Prostate gland (tissue), 2 donors: ENCODE measurements around the gene NAV2. TPM values are rescaled to one million over a fixed set of nuclear protein-coding genes. Genes with fewer than 3 reads are reported as not detected.

Experiments
- DNase-seq: peaks from one replicate; pipeline ENCODE4 v3.0.0-alpha.2; 2019; ENCODE audit warnings: low spot score
- H3K27ac ChIP-seq, 2 donors: fragments of 200-600 bp; sonication (generic); 2 replicates each; pipeline ENCODE4 v1.5.1; 2017 to 2019
- H3K27me3 ChIP-seq: fragments of 200-600 bp; sonication (generic); replicated peaks from 2 replicates; pipeline ENCODE4 v1.5.1; 2019; ENCODE audit not compliant: insufficient read depth
- H3K36me3 ChIP-seq, 2 donors: fragments of 200-600 bp; sonication (generic); 1 replicate in 1 of 2; 2 replicates in 1 of 2; pipeline versions ENCODE4 v1.5.1 to v1.8.1; 2017 to 2019
- H3K4me1 ChIP-seq: fragments of 200-600 bp; sonication (generic); replicated peaks from 2 replicates; pipeline ENCODE4 v1.5.1; 2019
- H3K4me3 ChIP-seq, 2 donors: fragments of 200-600 bp; sonication (generic); 2 replicates each; pipeline ENCODE4 v1.5.1; 2017 to 2019
- H3K9me3 ChIP-seq: fragments of 200-600 bp; sonication (generic); 2 replicates; pipeline ENCODE4 v1.5.1; 2017
- CTCF ChIP-seq, 4 experiments: fragments of 200-600 bp in 2 of 4; fragments of 450-650 bp in 2 of 4; sonication (generic) in 2 of 4; IDR thresholded peaks; 1 replicate in 3 of 4; 2 replicates in 1 of 4; pipeline ENCODE4 v1.5.1; 2016 to 2019; ENCODE audit warnings: antibody characterized with exemption in 4 of 4, mild to moderate bottlenecking in 2 of 4, moderate library complexity in 2 of 4
- POLR2A ChIP-seq: fragments of 450-650 bp; IDR thresholded peaks from one replicate; pipeline ENCODE4 v1.6.1; 2016; ENCODE audit warnings: antibody characterized with exemption, mild to moderate bottlenecking
- POLR2AphosphoS5 ChIP-seq: sonication (generic); formaldehyde crosslinking; IDR thresholded peaks from one replicate; pipeline ENCODE4 v1.6.1; 2017; ENCODE audit warnings: antibody characterized with exemption
- WGBS: methylation state at CpG from one replicate; pipeline ENCODE4 v1.1.5; 2018; 5-methylcytosine and 5-hydroxymethylcytosine counted together
- intact Hi-C: fragments of 100-400 bp; cut with DNase I; formaldehyde crosslinking; loops from one replicate; pipeline ENCODE4 v1.14.2; 2022
- total RNA-seq, 2 donors: library from RNA; depleted of rRNA; stranded (reverse); fragments of >200 nt; gene quantifications; one replicate each; pipeline ENCODE4 v1.1.0, GENCODE V29; 2016

The NAV2 gene
- total RNA-seq, 2 donors from 2014 or later = 17.1 to 26.6 TPM

GRCh38 chr11:20158597-20159257 is 446.1 kb downstream of the NAV2 start:
- H3K9me3 ChIP-seq = no peaks in the 10 kb centered on the region
- no peak overlapping the region for H3K4me3 ChIP-seq
- intact Hi-C loops = no loop called here
- H3K27ac ChIP-seq = no peak overlapping the region
- no peak for TF ChIP-seq CTCF (IDR thresholded peaks at IDR 0.05)
- TF ChIP-seq POLR2AphosphoS5 = no peak
- no peak for TF ChIP-seq POLR2A
- 4% methylated on average over 33 of the region's 33 CpGs for WGBS
- H3K36me3 ChIP-seq = no peaks in the 10 kb centered on the region
- DNase-seq = peak; percentile 9
- H3K4me1 ChIP-seq = no peaks in the 10 kb centered on the region
- peaks cover 78% of the 10 kb centered on the region for H3K27me3 ChIP-seq

GRCh38 chr11:20159466-20160381 is 447.1 kb downstream of the NAV2 start:
- TF ChIP-seq POLR2AphosphoS5 (no peak), CTCF (IDR thresholded peaks at IDR 0.05) (no peak), POLR2A (no peak)
- intact Hi-C loops = no loop called here
- Histone ChIP-seq H3K4me1 (no peaks in the 10 kb centered on the region), H3K27ac (no peak overlapping the region), H3K27me3 (peaks cover 75% of the 10 kb centered on the region), H3K36me3 (no peaks in the 10 kb centered on the region), H3K9me3 (no peaks in the 10 kb centered on the region), H3K4me3 (no peak overlapping the region)
- DNase-seq = no peak
- WGBS = 4% methylated on average over 59 of the region's 65 CpGs

GRCh38 chr11:20160425-20161229 is 448.0 kb downstream of the NAV2 start, which contains the start of gene DBX1:
TSS of gene DBX1 (minus strand) at chr11:20160475. CDS start at chr11:20160324, 151 bp downstream.
- H3K4me3 ChIP-seq = no peak within 1 kb of the TSS
- DNase-seq = no peak
- peaks cover 74% of the 10 kb centered on the region for H3K27me3 ChIP-seq
- H3K9me3 ChIP-seq = no peaks in the 10 kb centered on the region
- no peaks in the 10 kb centered on the region for H3K4me1 ChIP-seq
- intact Hi-C loops = no loop called here
- no peak within 1 kb of the TSS for H3K27ac ChIP-seq
- TF ChIP-seq POLR2A = no peak
- no peak for TF ChIP-seq POLR2AphosphoS5
- TF ChIP-seq CTCF (IDR thresholded peaks at IDR 0.05) = no peak
- WGBS = 6% methylated on average over 30 of the region's 30 CpGs
- H3K36me3 ChIP-seq = no peaks in the 10 kb centered on the region

- no peaks in the 10 kb centered on the region for H3K9me3 ChIP-seq
- intact Hi-C loops = no loop called here
- TF ChIP-seq CTCF (IDR thresholded peaks at IDR 0.05) (no peak), POLR2A (no peak), POLR2AphosphoS5 (no peak)
- H3K36me3 ChIP-seq = no peaks in the 10 kb centered on the region
- H3K4me3 ChIP-seq = no peak overlapping the region
- no peak overlapping the region for H3K27ac ChIP-seq
- no peaks in the 10 kb centered on the region for H3K4me1 ChIP-seq
- peaks cover 66% of the 10 kb centered on the region for H3K27me3 ChIP-seq
- WGBS = 6% methylated on average over 29 of the region's 29 CpGs
- DNase-seq = no peak
These were observed 448.7 kb downstream of the NAV2 start for GRCh38 chr11:20161230-20161918.
